GM20431 (cell line): ENCODE results near the gene FNDC8.
"Not testable (repeated sequence)": the region's sequence is repeated elsewhere in the genome, so short reads cannot be mapped to it uniquely, and the experiment has no call there.

ENCODE experiments used
- in situ Hi-C: fragments of 300-500 bp; cut with MseI, MboI; formaldehyde crosslinking; loops from one replicate; pipeline ENCODE4 v1.15.0; 2020; ENCODE audit warnings: low sequenced_read_pairs; ENCODE audit not compliant: unreplicated experiment

FNDC8 gene

GRCh38 chr17:35161281-35161761 is 39.9 kb downstream of the FNDC8 start:
- in situ Hi-C loops, result loop anchor here (25.0 kb wide), 2 partner anchors 376 to 576 kb away; partner anchors contain the start of genes RASL10B and SLFN12L

GRCh38 chr17:35162755-35163154 is 41.3 kb downstream of the FNDC8 start:
- in situ Hi-C loops, result loop anchor here (25.0 kb wide), 2 partner anchors 375 to 575 kb away; partner anchors contain the start of genes RASL10B and SLFN12L

GRCh38 chr17:35163886-35164285 is 42.5 kb downstream of the FNDC8 start:
- in situ Hi-C loops, result loop anchor here (25.0 kb wide), 2 partner anchors 373 to 573 kb away; partner anchors contain the start of genes RASL10B and SLFN12L

GRCh38 chr17:35164716-35165115 is 43.3 kb downstream of the FNDC8 start:
- in situ Hi-C loops, result loop anchor here (25.0 kb wide), 2 partner anchors 373 to 573 kb away; partner anchors contain the start of genes RASL10B and SLFN12L

- in situ Hi-C loops, result loop anchor here (25.0 kb wide), 2 partner anchors 371 to 571 kb away; partner anchors contain the start of genes RASL10B and SLFN12L
Measured at GRCh38 chr17:35166526-35166925, 45.1 kb downstream of the FNDC8 start.

- in situ Hi-C loops, result loop anchor here (25.0 kb wide), 2 partner anchors 370 to 570 kb away; partner anchors contain the start of genes RASL10B and SLFN12L
Measured at GRCh38 chr17:35167046-35167445, 45.6 kb downstream of the FNDC8 start.

- in situ Hi-C loops, result loop anchor here (25.0 kb wide), 2 partner anchors 370 to 570 kb away; partner anchors contain the start of genes RASL10B and SLFN12L
Measured at GRCh38 chr17:35167666-35168065, 46.3 kb downstream of the FNDC8 start.

- in situ Hi-C loops, result loop anchor here (25.0 kb wide), 2 partner anchors 367 to 567 kb away; partner anchors contain the start of genes RASL10B and SLFN12L
Measured at GRCh38 chr17:35169835-35170363, 48.5 kb downstream of the FNDC8 start.

- in situ Hi-C loops, result loop anchor here (25.0 kb wide), 2 partner anchors 366 to 566 kb away; partner anchors contain the start of genes RASL10B and SLFN12L
Measured at GRCh38 chr17:35170968-35171771, 49.8 kb downstream of the FNDC8 start.

GRCh38 chr17:35171834-35172233 is 50.4 kb downstream of the FNDC8 start:
- in situ Hi-C loops, result loop anchor here (25.0 kb wide), 2 partner anchors 365 to 565 kb away; partner anchors contain the start of genes RASL10B and SLFN12L

GRCh38 chr17:35172321-35172720 is 50.9 kb downstream of the FNDC8 start:
- in situ Hi-C loops, result loop anchor here (25.0 kb wide), 2 partner anchors 365 to 565 kb away; partner anchors contain the start of genes RASL10B and SLFN12L

GRCh38 chr17:35174835-35175334 is 53.5 kb downstream of the FNDC8 start:
- in situ Hi-C loops, result loop anchor here (25.0 kb wide), 2 partner anchors 362 to 562 kb away; partner anchors contain the start of genes RASL10B and SLFN12L

- in situ Hi-C loops, result no loop called here
Measured at GRCh38 chr17:35175638-35176415, 54.4 kb downstream of the FNDC8 start.

GRCh38 chr17:35176897-35177296 is 55.5 kb downstream of the FNDC8 start:
- in situ Hi-C loops, result no loop called here

GRCh38 chr17:35179379-35179778 is 58.0 kb downstream of the FNDC8 start:
- in situ Hi-C loops, result not testable (repeated sequence)
